Measurements from ENCODE around the gene ALDH7A1. TPM values are rescaled to one million over a fixed set of nuclear protein-coding genes. Genes with fewer than 3 reads are reported as not detected.

The ALDH7A1 gene
- total and polyA plus RNA-seq, 7 donors: 16.0 to 37.0 (median 22.2) TPM

DNA sequence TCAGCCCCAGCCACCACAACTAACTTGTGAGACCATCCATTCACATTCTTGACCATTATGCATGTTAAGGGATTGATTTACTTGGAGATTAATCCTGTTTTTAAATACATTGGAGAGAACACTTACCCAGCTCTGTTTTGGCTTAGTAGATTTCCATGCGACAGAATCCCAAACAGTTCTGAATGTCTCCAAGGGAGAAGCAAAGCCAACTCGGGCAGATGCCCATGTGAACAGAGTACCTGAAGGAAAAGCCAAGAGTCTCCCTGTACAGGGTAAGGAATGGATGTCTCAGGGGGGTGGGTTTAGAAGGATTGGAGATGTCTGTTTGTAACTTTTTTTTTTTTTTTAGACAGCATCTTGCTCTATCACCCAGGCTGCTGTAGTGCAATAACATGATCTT is 110.8 kb downstream of the ALDH7A1 start:
- TF ChIP-seq EP300 (IDR thresholded peaks at IDR 0.05) (no peak), POLR2A (IDR thresholded peaks at IDR 0.05) (no peak), POLR2AphosphoS5 (IDR thresholded peaks at IDR 0.05) (no peak)
- TF ChIP-seq, protein P1, sequence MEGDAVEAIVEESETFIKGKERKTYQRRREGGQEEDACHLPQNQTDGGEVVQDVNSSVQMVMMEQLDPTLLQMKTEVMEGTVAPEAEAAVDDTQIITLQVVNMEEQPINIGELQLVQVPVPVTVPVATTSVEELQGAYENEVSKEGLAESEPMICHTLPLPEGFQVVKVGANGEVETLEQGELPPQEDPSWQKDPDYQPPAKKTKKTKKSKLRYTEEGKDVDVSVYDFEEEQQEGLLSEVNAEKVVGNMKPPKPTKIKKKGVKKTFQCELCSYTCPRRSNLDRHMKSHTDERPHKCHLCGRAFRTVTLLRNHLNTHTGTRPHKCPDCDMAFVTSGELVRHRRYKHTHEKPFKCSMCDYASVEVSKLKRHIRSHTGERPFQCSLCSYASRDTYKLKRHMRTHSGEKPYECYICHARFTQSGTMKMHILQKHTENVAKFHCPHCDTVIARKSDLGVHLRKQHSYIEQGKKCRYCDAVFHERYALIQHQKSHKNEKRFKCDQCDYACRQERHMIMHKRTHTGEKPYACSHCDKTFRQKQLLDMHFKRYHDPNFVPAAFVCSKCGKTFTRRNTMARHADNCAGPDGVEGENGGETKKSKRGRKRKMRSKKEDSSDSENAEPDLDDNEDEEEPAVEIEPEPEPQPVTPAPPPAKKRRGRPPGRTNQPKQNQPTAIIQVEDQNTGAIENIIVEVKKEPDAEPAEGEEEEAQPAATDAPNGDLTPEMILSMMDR (IDR thresholded peaks at IDR 0.05): no peak
- peaks cover 30 to 81% (median 49%) of the 10 kb centered on the region in 4 donors for H3K36me3 ChIP-seq
- H3K4me3 ChIP-seq: no peak overlapping the region
- 87 to 88% methylated on average over 2 of the region's 2 CpGs for WGBS, 2 donors
- H3K9me3 ChIP-seq: no peaks in the 10 kb centered on the region
- intact Hi-C loops (cut with DNase I): no loop called here
- H3K27me3 ChIP-seq: no peaks in the 10 kb centered on the region
- H3K27ac ChIP-seq: no peak overlapping the region
- DNase-seq: no peak
- peaks cover 0 to 17% (median 8%) of the 10 kb centered on the region in 4 donors for H3K4me1 ChIP-seq

- DNase-seq: no peak
- Histone ChIP-seq H3K4me1 (peaks cover 0 to 24% (median 11%) of the 10 kb centered on the region in 4 donors), H3K27me3 (no peaks in the 10 kb centered on the region), H3K27ac (peak overlapping the region in 2 of 4 donors; percentile 14 to 20), H3K36me3 (peaks cover 26 to 70% (median 45%) of the 10 kb centered on the region in 4 donors), H3K9me3 (no peaks in the 10 kb centered on the region), H3K4me3 (no peak overlapping the region)
- intact Hi-C loops (cut with DNase I): no loop called here
- WGBS, 2 donors: 28 to 60% methylated on average over 3 of the region's 3 CpGs
- TF ChIP-seq, protein P1 (IDR thresholded peaks at IDR 0.05): no peak
- TF ChIP-seq EP300 (IDR thresholded peaks at IDR 0.05) (no peak), POLR2AphosphoS5 (IDR thresholded peaks at IDR 0.05) (no peak), POLR2A (IDR thresholded peaks at IDR 0.05) (no peak)
These were observed 111.9 kb downstream of the ALDH7A1 start for GRCh38 chr5:126483156-126483555.

DNA sequence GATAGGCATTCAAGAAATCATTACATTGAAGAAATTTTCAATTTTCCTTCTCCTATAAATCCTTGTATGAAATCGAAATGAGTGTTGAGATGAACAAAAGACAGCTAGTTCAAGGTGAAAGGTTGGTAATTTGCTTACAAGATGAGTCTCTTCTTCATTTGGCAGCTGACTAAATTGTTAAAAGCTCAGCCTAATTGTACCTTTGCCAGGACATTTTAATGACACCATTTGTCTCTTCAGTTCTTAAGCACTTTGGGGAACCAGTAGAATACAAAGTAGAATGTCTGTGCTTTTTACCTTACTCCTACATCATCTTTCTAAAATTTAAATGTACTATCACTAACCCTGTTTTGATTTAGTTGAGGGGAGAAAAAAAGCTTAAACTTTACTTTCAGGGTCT is 112.4 kb downstream of the ALDH7A1 start:
- Histone ChIP-seq H3K4me3 (no peak overlapping the region), H3K36me3 (peaks cover 20 to 64% (median 45%) of the 10 kb centered on the region in 4 donors), H3K4me1 (peaks cover 0 to 29% (median 16%) of the 10 kb centered on the region in 4 donors), H3K27ac (peak overlapping the region in 3 of 4 donors; percentile 14 to 20 (median 17)), H3K9me3 (no peaks in the 10 kb centered on the region), H3K27me3 (no peaks in the 10 kb centered on the region)
- intact Hi-C loops (cut with DNase I): no loop called here
- TF ChIP-seq POLR2AphosphoS5 (IDR thresholded peaks at IDR 0.05): peak in 1 of 4 donors; percentile 27
- TF ChIP-seq EP300 (IDR thresholded peaks at IDR 0.05): no peak
- TF ChIP-seq POLR2A (IDR thresholded peaks at IDR 0.05): no peak
- TF ChIP-seq, protein P1 (IDR thresholded peaks at IDR 0.05): no peak
- no peak for DNase-seq
- 92% methylated on average over 1 of the region's 1 CpG for WGBS, 2 donors

DNA sequence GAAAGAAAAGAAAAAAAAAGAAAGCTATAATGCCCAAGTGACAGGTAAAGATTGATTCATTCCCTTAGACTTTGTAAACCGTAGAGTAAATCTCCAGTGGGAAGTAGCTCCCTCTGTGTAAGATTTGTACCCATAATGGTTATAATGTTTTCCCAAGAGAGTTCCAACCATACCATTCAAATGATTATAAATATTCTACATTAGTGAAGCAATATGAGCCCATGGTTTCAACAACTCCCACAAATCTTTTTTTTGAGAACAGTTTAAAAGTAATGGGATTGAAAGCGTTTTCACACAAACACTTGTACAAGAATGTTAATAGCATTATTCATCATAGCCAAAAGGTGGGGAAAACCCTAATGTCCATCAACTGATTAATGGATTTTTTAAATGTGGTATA is 113.8 kb downstream of the ALDH7A1 start:
- Histone ChIP-seq H3K4me3 (no peak overlapping the region), H3K27ac (no peak overlapping the region), H3K36me3 (peaks cover 14 to 51% (median 33%) of the 10 kb centered on the region in 4 donors), H3K27me3 (no peaks in the 10 kb centered on the region), H3K4me1 (peaks cover 0 to 40% (median 22%) of the 10 kb centered on the region in 4 donors), H3K9me3 (no peaks in the 10 kb centered on the region)
- WGBS, 2 donors: 87 to 89% methylated on average over 2 of the region's 2 CpGs
- DNase-seq: no peak
- intact Hi-C loops (cut with DNase I): no loop called here
- TF ChIP-seq EP300 (IDR thresholded peaks at IDR 0.05): no peak
- no peak for TF ChIP-seq POLR2AphosphoS5 (IDR thresholded peaks at IDR 0.05)
- TF ChIP-seq, protein P1 (IDR thresholded peaks at IDR 0.05): no peak
- no peak for TF ChIP-seq POLR2A (IDR thresholded peaks at IDR 0.05)

Small RNAs within 50 kb of the gene (small RNA-seq; reads per million reads assigned to genes)
- 0 reads per million in 3 donors for gene RNU6-290P

Other genes with a start within 250 kb of the ALDH7A1 start
- 10 to 100 TPM; 33.0 to 53.8 (median 46.5) TPM for gene GRAMD2B, start 171.8 kb downstream of the ALDH7A1 start, total RNA-seq
- gene GRAMD2B, start 171.8 kb downstream of the ALDH7A1 start, polyA plus RNA-seq: 10 to 100 TPM; 26.1 to 44.4 (median 27.0) TPM
- gene PHAX, start 5.7 kb upstream of the ALDH7A1 start, total RNA-seq: 10 to 100 TPM; 38.8 to 58.5 (median 49.0) TPM
- 10 to 100 TPM; 18.9 to 30.0 (median 25.9) TPM for gene PHAX, start 5.7 kb upstream of the ALDH7A1 start, polyA plus RNA-seq
- 10 to 100 TPM in 1 of 4 donors, 1 to 10 TPM in 3; 1.5 to 14.8 (median 5.8) TPM for gene LMNB1, start 181.9 kb upstream of the ALDH7A1 start, total RNA-seq
- 10 to 100 TPM in 2 of 3 donors, 1 to 10 TPM in 1; 9.0 to 53.5 (median 15.0) TPM for gene LMNB1, start 181.9 kb upstream of the ALDH7A1 start, polyA plus RNA-seq